Fibroblast of the conjunctiva (primary cell): ENCODE results near the gene CDKN2B-AS1.
A peak's percentile ranks its signal among the peaks of the same experiment; 100 is the strongest.

Experiments
- DNase-seq: peaks from one replicate; pipeline ENCODE4 v3.0.0-alpha.2; 2010; ENCODE audit warnings: low read depth

The CDKN2B-AS1 gene

DNA sequence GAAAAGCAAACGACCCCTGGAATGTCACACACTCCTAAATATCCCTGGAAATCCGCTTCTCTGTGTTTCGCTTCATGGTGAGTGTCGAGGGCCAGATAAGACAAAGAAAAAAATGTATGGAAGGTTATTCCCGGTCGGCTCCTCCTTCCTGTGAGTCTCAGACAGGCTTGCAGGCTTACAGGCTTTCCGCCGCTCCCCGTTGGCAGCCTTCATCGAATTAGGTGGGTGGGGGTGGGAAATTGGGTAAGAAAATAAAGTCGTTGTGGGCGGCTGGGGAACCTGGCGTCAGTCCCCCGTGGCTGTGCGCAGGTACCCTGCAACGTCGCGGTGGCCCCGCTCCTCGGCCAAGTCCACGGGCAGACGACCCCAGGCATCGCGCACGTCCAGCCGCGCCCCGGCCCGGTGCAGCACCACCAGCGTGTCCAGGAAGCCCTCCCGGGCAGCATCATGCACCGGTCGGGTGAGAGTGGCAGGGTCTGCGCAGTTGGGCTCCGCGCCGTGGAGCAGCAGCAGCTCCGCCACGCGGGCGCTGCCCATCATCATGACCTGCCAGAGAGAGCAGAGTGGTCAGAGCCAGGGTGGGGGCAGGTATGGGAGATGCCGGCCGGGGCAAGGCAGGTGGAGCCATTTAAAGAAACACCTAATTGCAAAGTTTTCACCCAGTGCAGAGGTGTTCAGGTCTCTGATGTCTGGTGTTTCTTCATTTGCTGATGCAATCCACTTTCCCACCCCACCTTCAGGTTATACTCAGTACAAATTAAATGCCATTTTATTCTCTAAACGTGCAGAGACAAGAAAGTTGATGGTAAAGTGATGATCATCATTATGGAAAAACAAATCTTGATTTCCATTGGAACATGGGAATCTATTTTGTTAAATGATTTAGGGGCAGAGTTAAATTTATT lies 11.4 kb downstream of the CDKN2B-AS1 start:
- no peak for DNase-seq

DNA sequence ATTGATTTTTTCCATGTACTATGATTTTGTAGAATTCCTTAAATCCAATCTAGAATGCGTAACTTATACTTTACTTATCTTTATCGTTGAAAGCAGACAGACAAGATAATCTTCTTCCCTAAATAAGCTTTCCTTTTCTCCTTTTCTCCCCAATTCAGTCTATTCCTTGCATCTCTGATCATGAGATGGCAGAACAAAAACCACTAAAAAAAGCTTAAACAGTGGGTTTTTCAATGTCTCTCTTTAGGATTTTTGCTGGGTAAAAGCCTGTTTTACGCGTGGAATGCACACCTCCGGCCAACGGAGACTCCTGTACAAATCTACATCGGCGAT lies 13.8 kb downstream of the CDKN2B-AS1 start:
- DNase-seq: no peak

DNA sequence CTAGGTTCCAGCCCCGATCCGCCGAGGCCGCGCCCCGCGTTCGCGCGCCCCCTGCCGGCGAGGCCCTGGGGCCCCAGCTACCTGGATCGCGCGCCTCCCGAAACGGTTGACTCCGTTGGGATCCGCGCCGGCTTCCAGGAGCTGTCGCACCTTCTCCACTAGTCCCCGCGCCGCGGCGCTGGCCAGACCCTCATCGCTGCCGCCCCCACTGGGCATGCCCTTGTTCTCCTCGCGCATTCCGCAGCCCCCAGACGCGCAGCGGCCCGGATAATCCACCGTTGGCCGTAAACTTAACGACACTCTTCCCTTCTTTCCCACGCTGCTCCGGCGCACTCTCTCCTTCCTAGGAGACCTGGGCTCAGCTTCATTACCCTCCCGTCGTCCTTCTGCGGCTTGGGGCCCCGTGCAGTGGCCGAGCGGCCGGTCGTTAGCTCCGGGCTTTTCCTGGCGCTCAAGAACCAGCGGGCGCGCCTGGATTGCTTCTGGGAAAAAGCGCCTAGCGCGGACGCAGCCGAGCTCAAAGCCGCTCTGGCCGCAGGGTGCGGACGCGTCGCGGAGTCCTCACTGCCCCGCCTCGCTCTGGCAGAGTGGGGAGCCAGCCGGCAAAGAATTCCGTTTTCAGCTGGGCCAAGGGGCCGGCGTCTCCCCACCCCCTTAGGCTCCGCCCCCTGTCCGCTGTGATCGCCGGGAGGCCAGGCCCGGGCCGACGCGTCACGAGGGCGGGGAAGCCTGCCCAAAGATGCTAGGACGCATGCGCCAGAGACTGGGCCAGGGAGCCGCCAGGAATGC lies 14.3 kb downstream of the CDKN2B-AS1 start, which contains the start of gene CDKN2B:
Gene CDKN2B, minus strand, starts transcription at position 589 of the 789 bp plus-strand sequence. Its CDS starts 352 bp downstream, at position 237.
- peak; percentile 92 for DNase-seq

DNA sequence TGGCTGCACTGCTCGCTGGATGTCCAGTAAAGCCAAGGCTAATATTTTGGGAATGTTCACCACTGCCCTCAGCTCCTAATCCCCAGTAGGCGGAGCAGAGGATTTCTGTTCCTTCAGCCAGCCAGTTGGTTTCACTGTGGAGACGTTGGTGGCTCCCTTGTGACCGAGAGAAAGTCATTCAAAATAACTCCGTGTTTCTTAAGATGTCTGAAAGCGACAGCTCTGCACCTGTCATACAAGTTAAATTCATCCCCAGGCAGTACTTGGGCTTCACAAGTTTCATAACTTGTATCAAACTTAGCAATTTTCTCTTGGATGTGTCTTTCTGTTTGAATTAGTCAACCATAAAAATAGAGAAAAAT lies 14.9 kb downstream of the CDKN2B-AS1 start:
- no peak for DNase-seq

DNA sequence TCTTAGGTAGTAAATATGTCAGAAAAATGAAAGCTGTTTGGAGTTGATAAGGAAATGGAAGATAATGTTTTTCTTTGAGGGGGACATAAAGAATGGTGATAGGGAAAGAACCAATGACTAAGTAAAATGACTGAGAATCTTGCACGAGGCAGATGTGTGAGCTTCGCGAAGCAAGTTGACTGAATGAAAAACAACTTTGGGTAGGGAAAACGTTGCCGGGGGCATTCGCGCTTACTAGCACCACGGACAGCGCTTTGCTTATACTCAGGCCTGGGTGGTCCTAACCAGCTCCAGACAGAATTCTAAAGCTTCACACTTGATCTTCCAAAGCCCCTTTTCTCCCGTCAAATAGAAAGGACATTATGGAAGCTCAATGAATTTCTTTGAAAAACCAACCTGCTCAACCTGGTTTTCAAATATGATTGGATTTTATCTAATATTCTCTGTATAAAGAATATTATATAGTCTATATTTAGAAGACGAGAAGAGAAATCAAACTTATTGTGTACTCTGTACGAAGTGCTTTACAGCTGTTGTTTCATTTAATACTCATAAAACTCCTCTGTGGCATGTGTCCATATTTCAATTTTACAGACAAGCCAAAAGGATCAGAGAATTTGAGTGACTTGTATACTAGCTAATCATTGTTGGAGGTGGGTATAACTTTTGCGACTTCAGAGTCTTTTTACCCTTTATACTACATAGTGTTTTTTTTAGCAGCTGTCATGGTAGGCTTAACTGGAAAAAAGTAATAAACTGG lies 16.5 kb downstream of the CDKN2B-AS1 start:
- no peak for DNase-seq

DNA sequence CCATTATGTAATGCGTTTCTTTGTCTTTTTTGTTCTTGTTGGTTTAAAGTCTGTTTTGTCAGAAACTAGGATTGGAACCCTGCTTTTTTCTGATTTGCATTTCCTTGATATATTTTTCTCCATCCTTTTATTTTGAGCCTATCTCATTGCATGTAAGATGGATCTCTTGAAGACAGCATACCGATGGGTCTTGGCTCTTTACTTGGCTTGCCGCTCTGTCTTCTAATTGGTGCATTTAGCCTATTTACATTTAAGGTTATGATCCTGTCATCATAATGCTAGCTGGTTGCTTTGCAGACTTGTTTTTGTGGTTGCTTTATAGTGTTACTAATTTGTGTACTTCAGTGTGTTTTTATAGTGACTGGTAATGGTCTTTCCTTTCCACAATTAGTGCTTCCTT lies 27.8 kb downstream of the CDKN2B-AS1 start:
- no peak for DNase-seq

DNA sequence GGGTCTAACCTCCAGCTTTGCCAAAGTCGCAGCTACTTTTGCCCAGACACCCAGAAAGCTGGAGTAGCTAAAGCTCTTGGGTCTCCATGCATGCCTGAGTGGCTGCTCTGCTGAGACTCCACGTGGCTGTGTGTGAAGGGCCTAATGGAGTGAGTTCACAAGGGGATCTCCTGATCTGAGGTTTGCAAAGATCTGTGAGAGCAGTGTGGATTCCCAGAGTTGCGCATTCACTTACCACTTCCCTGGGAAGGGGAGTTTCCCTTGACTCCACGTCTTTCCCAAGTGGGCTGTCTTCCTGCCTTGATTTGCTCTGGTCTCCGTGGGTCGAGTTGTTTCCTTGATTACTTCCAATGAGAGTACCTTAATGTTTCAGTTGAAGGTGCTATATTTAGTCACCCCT lies 32.1 kb downstream of the CDKN2B-AS1 start:
- no peak for DNase-seq

DNA sequence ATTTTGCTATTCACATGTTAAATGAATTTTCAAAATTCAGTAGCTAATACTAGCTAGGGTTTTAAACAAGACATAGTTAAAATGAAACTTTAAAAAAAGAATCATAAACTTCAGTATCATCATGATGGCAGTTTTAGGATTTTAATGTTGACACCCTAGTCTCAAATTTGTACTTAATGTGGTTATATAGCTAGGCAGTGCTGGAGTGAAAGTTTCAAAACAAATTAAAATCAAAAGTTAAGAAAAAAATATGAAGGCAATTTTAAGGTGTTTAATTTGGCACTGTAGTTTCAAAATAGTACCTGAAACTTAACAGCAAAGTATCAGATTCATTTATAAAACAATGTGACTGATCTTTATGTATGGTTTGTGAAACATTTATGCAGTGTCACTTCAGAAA lies 33.8 kb downstream of the CDKN2B-AS1 start:
- DNase-seq: no peak

DNA sequence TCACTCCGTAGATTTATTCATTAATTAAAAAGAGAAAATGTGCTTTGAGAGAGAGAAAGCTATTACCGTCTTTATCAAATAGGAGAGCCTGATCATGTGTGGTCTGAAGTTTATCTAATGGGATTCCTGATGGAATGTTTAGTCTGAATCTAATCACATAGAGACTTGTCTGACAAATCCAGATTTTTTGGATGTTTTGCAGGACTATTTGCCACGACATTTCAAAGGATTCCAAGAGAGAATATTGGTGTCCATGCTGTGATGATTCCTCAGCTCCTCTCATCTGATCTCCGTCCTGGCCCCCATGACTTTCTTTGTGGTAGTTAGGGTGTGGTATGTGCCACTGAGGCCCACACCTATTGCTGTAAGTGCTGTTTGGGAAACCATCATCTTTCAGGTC lies 34.6 kb downstream of the CDKN2B-AS1 start:
- no peak for DNase-seq

DNA sequence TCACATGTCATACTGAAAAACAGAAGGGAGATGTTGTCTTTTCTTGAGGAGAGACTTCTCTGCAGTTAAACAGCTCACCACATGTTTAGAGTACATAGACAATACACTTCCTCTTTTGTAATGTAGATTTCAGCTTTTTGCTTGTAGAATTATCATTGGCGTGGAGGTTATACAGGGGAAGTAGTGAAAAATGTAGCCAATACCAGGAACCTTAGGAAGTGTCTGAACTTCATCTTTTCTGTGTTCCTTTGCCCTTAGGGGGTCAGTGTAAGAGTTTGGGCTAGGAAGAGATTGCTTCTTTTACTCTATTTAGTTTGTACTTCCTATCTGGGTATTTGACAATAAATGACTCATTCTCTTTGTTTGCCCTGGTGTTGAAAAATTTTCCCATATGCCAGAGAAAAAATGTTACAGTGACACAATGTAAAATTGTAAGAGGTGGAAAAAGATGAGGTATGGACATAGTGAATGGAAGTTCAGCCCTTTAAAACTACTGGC lies 35.6 kb downstream of the CDKN2B-AS1 start:
- DNase-seq: no peak

DNA sequence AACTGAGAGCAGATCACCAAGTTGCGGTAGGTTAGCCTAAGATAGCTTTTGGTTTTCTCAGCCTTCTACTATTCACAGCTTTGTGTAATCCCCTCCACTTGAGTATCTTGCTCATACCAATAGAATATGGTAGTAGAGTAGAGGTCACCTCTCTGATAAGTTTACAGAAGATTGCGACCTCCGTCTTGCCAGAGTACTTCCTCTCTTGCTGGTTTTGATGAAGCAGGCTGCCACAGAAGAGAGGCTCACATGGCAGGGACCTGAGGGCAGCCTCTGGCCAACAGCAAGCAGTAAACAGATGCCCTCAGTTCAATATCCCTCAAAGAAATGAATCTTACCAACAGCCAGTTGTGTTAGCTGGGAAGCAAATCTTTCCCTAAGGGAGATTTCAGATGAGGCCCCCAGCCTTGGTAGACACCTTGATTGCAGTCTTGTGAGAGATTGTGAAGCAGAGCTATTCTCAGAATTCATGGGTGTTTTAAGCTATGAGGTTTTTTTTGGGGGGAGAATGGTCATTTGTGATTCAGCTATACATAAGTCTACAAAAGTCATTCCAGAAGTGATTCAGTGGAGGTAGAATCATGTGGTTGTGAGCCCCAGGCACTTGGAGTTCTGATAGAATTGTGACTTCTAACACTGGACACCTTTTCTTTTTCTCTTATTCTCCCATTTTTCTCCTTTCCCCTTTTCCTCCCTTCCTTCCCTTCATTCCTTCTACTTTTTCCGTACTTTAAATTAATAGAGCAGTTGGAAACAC lies 37.2 kb downstream of the CDKN2B-AS1 start:
- no peak for DNase-seq

DNA sequence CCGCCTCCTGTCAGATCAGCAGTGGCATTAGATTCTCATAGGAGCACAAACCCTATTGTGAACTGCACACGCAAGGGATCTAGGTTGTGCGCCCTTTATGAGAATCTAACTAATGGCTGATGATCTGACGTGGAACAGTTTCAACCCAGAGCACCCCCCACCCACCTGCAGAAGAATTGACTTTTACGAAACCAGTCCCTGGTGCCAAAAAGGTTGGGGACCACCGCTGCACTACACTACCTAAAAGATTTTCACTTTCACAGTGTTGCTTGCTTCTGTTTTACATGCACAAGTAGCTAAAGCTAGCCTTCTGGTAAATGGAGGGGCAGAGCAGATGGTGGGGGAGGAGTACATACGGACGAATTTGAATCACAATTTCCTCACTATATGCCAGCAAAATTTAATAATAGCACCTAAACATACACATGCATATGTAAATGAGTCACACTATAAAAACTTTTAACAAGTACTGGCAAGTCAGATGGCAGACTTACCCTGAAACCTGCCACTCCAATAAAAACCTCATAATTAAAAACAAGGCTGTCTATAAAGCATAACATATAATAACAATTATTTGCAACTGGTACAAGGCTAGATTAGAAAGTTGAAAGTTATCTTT lies 38.5 kb downstream of the CDKN2B-AS1 start:
- DNase-seq: no peak

DNA sequence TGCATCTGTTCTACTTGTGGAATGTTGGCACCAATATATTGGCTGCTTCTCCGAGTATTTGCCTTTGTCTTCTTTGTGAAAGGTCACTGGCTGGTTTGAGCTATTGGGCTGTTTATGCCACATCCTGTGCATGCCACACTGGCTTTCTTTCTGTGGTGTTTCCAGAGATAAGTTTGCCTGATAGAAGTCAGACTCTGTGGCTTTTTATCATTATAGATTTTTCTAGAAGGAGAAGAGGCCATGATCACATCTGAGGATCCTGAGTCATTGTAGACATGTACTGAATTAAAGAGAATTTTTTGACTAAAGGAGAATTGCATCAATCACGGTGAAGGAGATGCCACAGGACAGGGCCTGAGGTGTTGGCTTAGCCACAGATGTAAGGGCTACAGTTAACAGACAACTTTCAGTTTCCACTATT lies 41.0 kb downstream of the CDKN2B-AS1 start:
- DNase-seq: no peak

DNA sequence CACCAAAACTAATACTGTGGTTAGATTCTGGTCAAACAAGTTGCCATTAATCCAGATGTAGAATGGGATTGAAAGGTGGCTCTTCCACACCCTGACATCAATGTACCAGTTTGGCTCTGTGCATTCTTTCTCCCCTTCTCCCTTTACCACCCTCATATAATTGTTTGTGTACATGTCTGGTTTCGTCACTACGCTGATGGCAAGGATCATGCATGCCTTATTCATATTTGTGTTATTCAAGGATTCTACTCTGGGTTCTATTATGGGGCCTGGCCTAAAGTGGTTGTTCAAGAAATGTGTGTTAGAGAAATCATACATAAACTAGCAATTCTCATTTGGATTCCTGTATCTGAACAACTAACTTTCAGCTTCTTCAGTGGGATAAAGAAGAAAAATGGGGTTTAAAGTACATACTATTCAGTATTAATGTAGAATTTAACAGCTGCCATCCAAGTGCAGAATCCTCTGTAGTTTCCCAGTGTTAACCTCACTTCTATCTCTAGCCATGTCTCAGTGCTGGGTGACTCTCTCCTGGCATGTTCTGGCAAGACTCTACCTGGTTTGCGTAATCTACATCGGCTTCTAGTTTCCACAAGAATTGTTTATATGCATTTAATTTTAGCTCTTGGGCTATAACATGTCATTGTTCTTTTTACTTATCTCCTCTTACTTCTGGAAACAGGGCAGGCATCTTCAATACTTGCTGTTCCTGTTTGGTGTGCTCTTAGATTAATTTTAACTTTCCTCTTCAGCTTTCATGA lies 42.5 kb downstream of the CDKN2B-AS1 start:
- no peak for DNase-seq

DNA sequence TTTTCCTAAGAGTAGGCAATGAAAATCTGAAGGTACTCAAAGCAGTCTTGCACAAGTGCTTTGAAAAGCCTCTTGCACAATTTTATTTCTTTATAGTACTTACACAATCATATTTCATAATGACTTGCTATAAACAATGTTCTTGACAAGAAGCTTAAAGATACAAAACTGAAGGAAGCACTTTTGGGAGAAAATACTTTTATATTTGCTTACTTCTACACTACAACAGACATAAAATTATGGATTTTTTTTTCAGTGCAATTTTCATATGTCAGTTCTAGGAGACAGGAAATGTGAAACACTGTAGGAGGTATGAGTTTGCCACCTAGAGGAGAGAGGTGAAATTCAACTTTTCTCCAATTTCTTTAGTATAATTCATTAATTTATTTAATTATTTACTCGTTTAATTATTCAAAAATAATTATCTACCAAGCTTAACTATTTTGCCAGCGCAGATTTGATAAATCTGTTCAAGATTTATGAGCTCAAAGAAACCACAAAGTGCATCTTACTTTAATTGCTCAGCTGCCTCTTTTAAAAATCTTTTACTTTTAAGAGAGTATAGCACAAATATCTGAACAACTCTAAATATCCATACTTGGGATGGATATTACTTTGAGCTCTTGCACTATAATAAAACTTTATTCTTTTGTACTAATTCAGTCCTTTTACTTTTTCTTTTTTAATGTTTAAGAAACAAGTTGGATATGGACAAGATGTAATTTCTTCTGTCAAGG lies 43.5 kb downstream of the CDKN2B-AS1 start:
- DNase-seq: no peak

DNA sequence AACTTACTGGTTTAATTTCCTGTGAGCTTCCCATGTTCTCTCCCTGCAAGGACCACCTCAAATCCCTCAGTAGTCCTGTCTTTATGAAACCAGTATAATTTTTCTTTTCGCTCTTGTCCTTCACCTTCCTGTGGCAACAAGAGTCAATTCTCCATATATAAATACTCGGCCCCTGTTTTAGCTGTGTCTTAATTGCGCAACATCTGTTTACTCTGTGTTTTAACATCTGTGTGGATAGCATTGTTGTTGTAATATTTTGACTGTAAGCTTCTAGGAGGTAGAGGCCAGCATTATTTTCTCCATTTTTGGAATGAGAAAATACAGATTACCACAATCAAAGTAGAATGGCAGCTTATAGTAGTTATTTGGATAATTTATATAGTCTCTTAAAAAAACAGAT lies 44.7 kb downstream of the CDKN2B-AS1 start:
- DNase-seq: no peak

DNA sequence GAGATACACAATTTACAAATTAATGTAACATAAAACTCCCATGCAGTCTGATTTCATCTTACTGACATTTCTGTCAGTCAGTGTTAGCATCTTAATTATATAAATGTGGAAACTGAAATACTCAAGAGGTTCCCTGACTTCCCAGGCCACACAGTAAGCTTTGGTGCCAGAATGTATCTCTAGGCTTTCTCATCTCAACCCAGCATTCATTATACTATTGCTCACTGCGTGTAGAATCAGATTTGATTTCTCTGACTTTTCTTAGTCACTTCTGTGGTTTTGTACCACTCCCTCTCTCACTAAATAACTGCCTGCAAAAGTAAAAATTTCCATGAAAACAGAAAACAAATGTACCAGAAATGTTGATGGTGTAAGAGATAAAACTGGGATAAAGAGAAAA lies 46.2 kb downstream of the CDKN2B-AS1 start:
- no peak for DNase-seq

DNA sequence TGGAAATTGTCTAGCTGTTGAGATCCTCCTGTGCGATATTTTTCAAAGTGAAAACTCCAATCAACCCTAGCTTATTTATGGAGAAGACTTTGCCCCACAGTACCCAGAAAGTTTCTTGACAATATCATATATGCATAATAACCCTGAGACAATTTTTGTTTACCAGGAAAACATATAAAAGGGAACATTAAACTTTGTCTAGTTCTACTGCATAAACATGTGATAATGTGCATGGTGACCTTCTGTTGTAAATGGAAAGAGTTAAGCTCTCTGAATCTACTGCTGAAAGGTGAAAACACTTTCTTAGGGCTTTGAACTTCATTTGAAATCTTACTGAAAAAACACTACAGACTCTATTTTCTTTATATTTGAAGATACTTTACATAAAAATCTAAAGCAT lies 46.8 kb downstream of the CDKN2B-AS1 start:
- no peak for DNase-seq

DNA sequence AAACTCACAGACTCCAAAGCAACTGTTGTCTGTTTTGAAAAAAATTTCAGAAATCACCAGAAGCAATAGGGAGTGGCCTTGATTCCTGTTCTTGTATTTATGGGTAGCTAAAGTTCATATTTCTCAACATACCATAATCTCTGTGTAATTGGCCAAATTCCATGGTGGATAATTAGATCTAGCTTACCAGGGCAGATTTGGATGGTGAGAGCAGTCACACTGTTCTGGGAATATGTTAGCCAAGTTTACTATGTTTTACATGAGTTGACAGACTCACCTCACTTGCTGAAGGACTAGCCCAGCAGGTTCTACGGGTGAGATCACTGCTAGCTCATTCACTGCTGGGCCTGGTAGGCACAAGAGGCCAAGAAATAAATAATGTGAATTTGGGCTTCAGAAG lies 47.2 kb downstream of the CDKN2B-AS1 start:
- no peak for DNase-seq

DNA sequence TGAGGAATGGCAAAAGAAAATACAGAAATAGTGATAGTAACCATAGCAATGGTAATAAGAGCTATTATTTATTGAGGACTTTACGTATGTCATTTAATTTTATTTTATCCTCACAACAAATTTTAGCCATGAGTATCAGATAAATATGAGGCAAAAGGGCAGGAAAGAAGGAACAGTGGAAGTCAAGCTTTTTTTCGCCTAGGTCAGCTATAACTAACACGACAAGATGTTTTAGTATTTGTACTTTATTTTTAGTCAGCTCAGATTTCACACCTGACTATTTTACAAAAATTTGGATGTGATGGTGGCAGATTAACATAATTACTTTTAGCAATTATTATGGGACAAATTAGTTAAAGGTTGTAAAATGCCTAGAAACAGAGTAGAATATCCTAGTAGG lies 49.3 kb downstream of the CDKN2B-AS1 start:
- DNase-seq: no peak
